CMK (cell line): Measurements from ENCODE around the gene TMPRSS6.

ENCODE experiments used
- DNase-seq: peaks from one replicate; pipeline ENCODE4 v3.0.0-alpha.2; 2010; ENCODE audit warnings: low read depth

Gene TMPRSS6

GRCh38 chr22:37064553-37064952 lies 45.0 kb downstream of the TMPRSS6 start:
- DNase-seq, result no peak

DNA sequence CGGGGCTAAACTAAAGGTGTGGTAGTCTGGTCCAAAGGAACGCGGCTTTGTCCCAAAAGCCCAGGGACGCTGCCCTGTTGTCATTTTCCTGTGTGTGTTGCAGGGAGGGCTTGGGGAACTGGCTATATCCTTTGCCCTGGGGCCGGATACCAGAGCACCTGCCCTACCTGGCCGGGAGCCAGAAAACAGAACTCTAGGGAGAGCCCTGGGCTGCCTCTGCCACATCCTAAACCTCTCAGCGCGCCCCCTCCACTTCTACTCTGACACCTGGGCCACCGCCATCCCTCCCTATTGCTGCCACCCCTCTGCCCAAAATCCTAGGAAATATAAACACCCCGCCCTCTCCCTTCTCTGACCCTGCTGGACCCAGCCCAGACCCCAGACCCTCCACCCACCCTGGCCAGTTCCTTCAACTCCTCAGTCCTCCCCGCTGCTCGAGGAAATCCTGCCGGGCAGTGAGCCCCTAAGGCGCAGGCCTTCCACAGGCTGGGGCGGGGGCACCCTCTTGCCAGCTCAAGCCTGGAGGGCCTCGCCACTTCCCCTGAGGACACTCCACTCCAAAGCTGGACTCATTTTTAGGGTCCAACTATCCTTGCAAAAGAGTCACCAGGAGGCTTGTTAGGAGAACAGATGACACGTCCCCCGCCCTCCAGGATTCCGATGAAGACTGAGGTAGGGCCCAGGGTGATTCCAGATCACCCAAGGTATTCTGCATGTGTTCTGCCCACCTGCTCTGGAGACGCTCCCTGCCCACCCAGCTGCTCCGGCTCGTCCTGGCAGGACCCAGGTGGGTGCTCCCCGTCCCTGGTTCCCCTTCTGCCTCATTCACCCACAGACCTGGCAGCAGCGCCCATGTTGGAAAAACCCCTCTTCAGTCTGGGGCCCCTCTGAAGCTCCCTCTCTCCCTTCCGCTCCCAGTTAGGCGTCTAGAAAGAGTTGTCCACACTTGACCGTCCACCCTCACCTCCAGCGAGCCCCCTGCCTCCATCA lies 45.8 kb downstream of the TMPRSS6 start:
- no peak for DNase-seq

DNA sequence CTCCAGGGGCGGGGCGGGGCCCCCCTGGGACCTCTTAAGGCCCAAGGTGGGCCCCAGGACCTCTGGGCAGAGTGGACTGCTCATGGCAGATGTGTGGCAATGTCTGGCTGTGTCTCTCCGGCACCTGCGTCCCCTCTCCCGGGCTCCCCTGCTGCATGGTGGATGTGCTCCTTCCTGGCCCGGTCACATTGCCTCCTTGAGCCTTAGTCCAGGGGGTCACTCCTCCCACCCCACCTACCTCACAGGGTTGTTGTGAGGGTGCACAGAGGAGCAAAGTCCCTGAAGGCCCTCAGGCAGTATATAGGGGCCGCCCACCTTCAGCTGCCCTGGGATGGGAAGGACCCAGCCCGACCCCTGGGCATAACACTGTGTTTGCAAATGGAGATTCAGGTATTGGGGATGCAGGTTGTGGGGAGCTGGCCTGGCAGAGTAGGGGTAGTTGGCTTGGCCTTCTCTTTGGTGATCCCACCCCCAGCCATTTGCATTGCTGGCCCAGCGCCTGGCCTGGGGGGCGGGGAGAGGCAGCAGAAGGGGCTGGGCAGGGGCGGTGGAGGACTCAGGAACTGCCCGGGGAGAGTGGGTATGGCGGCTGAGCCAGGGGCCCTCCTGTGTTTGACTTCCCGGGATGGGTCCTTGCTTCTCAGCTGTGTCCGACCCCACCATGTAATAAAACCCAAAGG lies 46.7 kb downstream of the TMPRSS6 start:
- DNase-seq, result no peak

DNA sequence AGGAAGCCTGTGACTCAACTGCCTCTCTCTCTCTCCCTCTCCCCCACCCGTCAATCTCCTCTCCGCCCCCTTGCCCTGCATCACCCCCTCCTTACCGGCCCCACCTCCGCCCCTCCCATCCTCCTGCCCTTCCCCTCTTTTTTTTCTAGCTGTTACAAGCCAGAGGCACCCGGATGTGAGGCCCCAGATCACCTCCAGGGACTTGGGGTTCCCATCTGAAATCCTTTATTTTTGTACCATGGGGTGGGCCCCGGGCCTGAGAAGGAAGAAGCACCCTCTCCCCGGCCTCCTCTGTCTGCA lies 47.2 kb downstream of the TMPRSS6 start:
- DNase-seq, result no peak

DNA sequence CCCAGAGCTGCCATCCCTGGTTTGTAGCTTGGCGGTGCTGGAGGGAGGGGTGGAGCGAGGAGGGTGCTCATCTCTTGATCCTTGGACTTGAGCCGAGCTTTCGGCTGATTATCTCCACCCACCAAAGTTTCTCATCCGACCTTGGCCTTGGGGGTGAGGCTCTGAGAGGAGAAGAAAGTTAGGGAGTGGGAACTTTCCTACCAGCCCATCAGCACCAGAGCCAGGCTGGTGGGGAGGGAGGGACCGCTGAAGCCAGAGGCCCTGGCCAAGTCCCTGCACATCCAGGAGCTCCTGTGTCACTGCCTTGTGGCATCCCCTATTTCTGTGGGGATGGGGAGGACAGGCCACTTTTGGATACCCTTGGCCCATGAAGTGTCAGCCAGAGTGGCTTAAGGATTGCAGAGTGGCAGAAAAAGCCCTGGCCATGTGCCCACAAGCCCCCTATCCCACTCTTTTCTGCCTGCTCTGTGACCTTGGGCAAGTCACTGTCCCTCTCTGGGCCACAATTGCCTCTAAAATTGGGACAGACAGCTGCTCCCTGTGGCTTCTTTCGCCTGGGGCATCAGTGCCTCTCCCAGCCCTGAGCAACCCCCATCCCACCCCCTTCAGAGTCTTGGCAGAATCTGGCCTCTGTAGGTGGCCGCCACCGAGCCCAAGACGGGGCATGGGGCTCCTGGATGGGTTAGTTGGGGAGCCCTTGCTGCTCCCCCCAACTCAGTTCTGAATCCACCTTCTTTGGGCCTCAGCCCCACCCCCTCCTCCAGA lies 47.7 kb downstream of the TMPRSS6 start:
- no peak for DNase-seq

DNA sequence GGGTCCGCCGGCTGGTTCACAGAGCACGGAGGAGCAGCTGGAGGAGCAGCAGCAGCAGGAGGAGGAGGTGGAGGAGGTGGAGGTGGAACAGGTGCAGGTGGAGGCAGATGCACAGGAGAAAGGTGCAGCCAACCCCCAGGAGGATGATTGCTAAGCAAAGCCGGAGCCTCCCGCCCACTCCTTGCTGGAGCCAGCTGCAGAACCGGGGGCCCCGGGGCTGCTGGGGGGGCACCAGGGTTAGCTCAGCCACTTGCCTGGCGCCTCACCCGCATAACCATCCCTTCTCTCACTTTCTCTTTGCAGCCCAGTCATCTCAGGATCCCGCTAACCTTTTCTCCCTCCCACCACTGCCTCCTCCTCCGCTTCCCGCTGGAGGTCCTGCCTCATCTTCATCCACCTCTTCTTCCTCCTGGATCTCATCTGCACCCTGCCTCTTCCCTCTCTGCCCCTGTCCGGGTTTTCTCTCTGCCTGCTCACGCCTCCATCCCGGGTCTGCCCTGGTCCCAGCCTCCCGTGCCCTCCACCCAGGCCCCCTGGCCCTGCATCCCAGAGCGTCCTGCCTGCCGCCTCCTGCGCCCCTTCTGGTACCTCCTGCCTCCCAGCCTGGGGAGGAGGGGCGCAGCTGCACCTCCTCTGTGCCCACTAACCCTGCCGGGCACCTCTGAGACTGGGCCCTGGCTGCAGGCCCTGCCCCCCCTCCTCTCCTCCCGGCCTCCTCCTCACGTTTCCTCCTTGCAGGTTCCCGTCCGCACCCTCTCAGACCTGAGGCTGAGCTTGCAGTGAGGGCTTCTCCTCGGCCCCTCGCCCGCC lies 48.5 kb downstream of the TMPRSS6 start:
- DNase-seq, result no peak

DNA sequence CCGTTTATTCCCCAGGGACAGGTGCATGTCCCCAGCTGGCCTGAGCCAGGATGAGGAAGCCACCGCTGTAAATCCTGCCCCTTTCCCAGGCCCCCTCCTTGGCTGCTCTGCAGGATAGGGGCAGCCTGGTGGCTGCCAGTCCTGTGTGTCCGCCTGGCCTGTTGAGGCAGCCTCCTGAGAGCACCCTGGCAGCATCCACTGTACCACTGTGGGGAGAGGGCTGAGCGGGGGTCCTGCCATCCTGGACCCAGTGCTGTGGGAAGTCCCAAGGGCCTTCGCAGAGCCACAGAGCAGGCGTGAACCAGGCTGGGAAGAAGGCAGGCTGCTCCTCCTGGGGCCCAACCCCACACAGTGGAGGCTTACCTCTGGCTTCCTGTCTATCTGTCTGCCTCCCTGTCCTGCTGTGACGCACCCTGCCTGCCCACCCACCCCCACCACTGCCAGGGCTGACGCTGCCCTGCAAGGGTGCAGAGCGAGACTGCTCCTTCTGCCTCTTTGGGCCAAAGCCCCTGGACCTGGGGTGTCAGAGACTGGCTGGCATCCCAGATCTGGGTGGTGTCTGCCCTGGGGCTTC lies 49.5 kb downstream of the TMPRSS6 start:
- DNase-seq, result no peak

- no peak for DNase-seq
Measured at GRCh38 chr22:37058917-37059701, 50.4 kb downstream of the TMPRSS6 start.

GRCh38 chr22:37057796-37058510 lies 51.6 kb downstream of the TMPRSS6 start:
- DNase-seq, result no peak

DNA sequence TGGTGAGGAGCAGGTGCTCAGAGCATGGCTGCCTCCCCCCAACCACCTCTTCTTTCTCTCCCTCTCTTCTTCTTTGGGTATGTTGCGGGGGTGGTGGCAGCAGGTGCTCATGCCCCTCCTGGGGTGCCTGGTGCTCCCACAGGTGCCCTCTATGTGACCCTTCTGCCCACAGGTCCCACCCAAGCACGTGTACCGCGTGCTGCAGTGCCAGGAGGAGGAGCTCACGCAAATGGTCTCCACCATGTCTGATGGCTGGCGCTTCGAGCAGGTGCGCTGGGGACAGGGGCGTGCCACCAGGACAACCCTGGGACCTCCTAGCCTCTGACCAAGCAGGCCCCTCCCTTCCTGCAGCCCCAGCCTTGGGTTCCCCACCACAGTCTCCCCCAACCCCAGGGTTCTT lies 52.3 kb downstream of the TMPRSS6 start:
- DNase-seq, result no peak

DNA sequence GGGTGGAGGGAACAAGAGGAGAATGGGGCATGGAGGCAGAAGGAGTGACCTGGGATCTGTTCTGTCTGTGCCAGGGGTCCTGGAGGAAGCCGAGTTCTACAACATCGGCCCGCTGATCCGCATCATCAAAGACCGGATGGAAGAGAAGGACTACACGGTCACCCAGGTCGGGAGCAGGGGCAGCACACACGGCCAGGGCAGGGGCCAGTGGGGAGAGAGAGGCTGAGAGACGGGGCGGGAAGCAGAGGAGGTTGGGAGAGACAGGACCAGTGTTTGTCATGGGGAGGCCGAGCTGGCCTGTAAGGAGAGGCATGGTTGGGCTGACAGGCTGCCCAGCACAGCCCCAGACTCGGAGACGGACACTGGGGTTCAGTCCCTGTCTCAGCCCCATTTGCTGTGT lies 53.3 kb downstream of the TMPRSS6 start:
- DNase-seq, result no peak

DNA sequence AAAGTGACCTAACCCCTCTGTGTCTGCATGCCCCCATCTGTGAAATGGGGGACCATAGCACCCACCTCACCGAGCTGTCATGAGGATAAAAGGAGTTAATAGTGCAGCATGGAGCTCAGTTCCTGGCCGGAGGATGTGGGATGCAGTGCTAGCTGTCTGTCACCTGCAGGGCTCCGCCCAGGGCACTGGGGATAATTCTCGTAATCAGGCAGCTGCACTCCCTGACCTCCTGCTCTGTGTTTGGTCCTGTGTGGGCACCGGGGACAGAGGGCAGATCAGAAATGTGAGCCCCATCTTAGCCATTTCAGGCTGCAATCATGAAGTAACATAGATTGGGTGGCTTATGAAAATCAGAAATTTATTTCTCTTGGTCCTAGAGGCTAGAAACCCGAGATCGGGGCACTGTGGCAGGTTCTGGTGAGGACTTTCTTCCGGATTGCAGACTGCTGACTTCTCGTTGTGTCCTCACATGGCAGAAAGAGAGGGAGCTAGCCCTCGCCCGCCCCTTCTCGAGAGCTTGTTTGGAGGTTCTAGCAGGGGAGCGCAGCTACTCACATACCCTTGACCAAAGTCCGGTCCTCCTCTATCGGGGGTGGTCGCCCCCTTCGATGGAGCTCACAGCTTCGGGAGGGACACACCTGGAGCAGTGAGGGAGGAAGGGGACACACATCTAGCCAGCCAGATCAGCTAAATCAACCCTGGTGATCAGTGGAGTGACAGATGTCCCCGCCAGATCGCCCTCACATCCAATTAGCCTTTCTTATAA lies 54.7 kb downstream of the TMPRSS6 start:
- no peak for DNase-seq

- no peak for DNase-seq
Measured at GRCh38 chr22:37054056-37054395, 55.5 kb downstream of the TMPRSS6 start.

DNA sequence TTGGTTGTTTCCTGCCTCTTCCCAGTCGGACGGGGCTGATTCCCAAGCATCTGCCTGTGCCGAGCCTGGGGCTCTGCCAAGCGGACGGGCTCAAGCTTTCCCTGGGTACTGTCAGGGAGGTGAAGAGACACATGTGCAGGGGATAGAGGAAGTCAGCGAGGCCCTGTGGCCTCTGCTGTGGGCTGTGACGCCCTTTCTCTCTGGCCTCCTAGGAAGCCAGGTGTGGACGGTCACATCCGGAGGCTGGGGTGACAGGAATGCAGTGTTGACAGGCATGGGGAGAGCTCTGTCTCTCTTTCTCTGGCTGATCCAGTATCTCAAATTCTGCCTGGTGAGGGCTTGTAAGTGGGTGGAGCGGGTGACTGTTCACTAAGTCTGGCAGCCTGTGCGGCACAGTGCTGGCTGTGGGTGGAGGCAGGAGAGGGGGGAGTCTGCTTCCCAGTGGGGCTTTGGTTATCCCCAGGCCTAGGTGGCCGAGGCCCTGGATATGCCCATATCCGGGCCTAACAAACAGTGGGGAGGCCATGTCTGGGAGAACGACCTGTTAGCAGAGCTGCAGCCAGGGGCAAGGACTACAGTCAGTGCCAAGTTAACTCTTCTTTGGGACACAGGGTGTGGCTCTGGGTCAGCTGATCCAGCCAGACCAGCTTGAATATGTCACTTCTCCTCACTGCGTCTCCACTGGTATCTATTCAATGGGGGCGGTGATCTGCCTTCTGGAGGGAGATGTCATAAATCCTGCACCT lies 56.0 kb downstream of the TMPRSS6 start:
- DNase-seq, result no peak

GRCh38 chr22:37052386-37053309 lies 56.9 kb downstream of the TMPRSS6 start:
- no peak for DNase-seq

- no peak for DNase-seq
Measured at GRCh38 chr22:37051391-37052385, 57.8 kb downstream of the TMPRSS6 start, which contains the start of gene KCTD17. Gene KCTD17, plus strand, starts transcription at chr22:37051742. Its CDS starts 19 bp downstream, at chr22:37051761.
